BJ (cell line): ENCODE data around the gene RGS12. TPM values are rescaled to one million over a fixed set of nuclear protein-coding genes. Genes with fewer than 3 reads are reported as not detected.
"Not testable (repeated sequence)": the region's sequence is repeated elsewhere in the genome, so short reads cannot be mapped to it uniquely, and the experiment has no call there.

Experiments
- CTCF ChIA-PET: fragments of 350-600 bp; formaldehyde crosslinking; extraction: SDS; loops from one replicate; lab custom pipeline; 2021; ENCODE audit warnings: antibody characterized with exemption, inconsistent platforms; lab: Yijun Ruan, JAX
- POLR2A ChIA-PET: fragments of 300-600 bp; sonication (Branson Sonifier 250); formaldehyde crosslinking; extraction: SDS; loops from one replicate; lab custom pipeline; 2021; ENCODE audit warnings: antibody characterized with exemption; lab: Charles Lee
- DNase-seq: peaks from one replicate; pipeline ENCODE4 v3.0.0-alpha.2; 2011; ENCODE audit warnings: low read depth
- H3K27me3 ChIP-seq: 2 replicates; pipeline ENCODE4 v1.6.0; 2011; ENCODE audit warnings: low read length; ENCODE audit not compliant: control insufficient read depth, insufficient read depth
- H3K36me3 ChIP-seq: 2 replicates; pipeline ENCODE4 v1.5.1; 2011; ENCODE audit warnings: low read length; ENCODE audit not compliant: control insufficient read depth, insufficient read depth
- H3K4me3 ChIP-seq: 2 replicates; pipeline ENCODE4 v1.5.1; 2011; ENCODE audit warnings: low read depth, mild to moderate bottlenecking, control low read depth, low read length
- polyA plus RNA-seq: library from polyadenylated mRNA; depleted of rRNA; stranded (reverse); fragments of >200 nt; gene quantifications from 2 replicates; pipeline ENCODE4 v1.2.3, GENCODE V29; 2011
- TF ChIP-seq, protein P1 (sequence below): IDR thresholded peaks from 2 replicates; pipeline ENCODE4 v1.5.1; 2011; ENCODE audit warnings: low read depth, mild to moderate bottlenecking, control low read depth, inconsistent platforms, low read length, moderate library complexity; ENCODE audit not compliant: insufficient read depth

Gene RGS12
- polyA plus RNA-seq, 1 experiment = 16.3 TPM

DNA sequence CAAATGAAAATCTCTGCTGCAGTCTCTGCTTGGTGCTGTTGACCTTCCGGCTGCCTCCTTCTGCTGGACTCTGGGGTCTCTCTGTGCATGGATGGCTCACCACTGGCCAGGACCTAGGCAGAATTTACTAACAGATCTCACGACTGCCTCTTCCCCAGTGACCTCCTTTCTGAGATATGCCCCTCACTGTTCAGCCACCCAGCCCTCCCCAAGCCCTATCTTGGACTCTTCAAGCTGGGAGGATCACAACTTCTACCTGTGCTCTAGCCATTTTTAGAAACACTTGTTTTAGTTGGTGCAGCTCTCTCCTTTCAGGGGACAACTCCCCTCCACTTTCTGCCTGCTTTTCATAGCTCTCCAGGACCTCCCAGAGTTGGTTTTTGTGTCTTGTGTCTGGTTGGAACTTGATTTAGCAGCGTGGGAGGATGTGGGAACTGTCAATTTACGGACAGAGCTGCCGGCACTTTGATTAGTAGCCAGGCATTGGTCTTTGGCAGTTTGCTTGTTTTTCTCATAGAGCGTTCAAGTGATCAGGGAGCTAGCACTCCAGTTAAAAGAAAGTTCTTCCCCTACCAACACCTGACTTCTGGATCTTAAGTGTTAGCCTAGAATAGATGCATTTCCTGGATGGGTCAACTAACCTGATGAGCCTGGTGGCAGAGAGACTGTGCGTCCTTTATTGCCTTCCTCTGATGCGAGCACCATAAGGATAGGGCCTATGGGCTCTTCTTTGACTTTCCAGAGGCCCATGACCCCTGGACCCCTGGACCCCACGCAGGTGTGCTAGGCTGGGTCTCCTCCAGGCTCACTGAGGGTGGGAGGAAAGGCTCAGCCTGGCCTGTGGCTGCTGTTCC is 6.5 kb downstream of the RGS12 start:
- Histone ChIP-seq H3K36me3 (no peaks in the 10 kb centered on the region), H3K4me3 (no peak overlapping the region), H3K27me3 (no peaks in the 10 kb centered on the region)
- ChIA-PET CTCF (no interaction called here), POLR2A (no interaction called here)
- DNase-seq = no peak
- TF ChIP-seq, protein P1, sequence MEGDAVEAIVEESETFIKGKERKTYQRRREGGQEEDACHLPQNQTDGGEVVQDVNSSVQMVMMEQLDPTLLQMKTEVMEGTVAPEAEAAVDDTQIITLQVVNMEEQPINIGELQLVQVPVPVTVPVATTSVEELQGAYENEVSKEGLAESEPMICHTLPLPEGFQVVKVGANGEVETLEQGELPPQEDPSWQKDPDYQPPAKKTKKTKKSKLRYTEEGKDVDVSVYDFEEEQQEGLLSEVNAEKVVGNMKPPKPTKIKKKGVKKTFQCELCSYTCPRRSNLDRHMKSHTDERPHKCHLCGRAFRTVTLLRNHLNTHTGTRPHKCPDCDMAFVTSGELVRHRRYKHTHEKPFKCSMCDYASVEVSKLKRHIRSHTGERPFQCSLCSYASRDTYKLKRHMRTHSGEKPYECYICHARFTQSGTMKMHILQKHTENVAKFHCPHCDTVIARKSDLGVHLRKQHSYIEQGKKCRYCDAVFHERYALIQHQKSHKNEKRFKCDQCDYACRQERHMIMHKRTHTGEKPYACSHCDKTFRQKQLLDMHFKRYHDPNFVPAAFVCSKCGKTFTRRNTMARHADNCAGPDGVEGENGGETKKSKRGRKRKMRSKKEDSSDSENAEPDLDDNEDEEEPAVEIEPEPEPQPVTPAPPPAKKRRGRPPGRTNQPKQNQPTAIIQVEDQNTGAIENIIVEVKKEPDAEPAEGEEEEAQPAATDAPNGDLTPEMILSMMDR = no peak

DNA sequence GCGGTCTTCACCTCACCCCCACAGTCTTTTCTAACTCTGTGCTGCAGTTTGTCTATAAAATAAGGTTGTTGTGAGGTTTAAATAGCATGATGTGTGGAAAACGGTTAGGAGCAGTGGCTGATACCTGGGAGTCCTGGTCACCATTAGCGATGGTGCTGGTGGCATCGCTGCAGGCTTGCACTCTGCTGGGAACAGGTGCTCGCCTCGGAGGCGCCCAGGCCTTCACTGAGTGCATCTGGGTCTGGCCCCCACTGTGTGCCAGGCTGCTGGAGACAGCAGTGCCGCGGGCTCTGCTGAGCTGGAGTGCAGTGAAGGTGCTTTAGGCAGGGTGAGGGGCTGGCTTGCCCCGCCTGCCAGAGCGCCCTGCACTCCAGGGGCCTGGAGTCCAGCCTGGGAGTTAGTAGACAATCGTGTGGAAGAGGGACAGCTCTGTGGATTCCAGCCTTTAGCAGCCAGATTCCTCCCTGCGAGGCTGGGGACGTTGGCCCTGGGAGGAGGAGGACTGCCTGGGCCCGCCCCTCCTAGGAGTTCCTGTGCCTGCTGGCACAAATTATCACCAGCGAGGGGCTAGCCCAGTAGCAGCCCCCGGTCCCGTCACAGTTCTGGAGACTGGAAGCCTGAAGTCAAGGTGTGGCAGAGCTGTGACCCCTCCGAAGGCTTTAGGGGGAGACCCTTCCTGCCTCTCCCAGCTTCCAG is 7.3 kb downstream of the RGS12 start:
- TF ChIP-seq, protein P1 = no peak
- ChIA-PET POLR2A (no interaction called here), CTCF (interaction anchor here (0.8 kb wide), 1 partner anchor 21 kb away, joined by 3 read pairs; no protein-coding TSS in a partner anchor)
- DNase-seq = no peak
- H3K27me3 ChIP-seq = no peaks in the 10 kb centered on the region
- no peak overlapping the region for H3K4me3 ChIP-seq
- no peaks in the 10 kb centered on the region for H3K36me3 ChIP-seq

DNA sequence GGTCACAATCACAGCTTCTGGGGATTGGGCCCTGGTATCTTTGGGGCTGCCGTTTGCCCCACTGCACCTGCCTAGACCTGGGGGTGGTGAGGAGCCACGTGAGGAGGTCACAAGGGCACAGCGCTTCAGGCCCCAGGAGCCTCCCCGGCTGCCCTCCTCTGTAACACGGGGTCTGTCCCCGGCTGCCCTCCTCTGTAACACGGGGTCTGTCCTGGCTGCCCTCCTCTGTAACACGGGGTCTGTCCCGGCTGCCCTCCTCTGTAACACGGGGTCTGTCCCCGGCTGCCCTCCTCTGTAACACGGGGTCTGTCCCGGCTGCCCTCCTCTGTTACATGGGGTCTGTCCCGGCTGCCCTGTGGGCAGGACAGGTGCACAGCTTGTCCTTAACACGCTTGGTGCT is 8.1 kb downstream of the RGS12 start:
- POLR2A ChIA-PET, H3K36me3 ChIP-seq, H3K4me3 ChIP-seq, DNase-seq, H3K27me3 ChIP-seq: not testable (repeated sequence)
- CTCF ChIA-PET = interaction anchor here (0.8 kb wide), 1 partner anchor 21 kb away, joined by 3 read pairs; no protein-coding TSS in a partner anchor

DNA sequence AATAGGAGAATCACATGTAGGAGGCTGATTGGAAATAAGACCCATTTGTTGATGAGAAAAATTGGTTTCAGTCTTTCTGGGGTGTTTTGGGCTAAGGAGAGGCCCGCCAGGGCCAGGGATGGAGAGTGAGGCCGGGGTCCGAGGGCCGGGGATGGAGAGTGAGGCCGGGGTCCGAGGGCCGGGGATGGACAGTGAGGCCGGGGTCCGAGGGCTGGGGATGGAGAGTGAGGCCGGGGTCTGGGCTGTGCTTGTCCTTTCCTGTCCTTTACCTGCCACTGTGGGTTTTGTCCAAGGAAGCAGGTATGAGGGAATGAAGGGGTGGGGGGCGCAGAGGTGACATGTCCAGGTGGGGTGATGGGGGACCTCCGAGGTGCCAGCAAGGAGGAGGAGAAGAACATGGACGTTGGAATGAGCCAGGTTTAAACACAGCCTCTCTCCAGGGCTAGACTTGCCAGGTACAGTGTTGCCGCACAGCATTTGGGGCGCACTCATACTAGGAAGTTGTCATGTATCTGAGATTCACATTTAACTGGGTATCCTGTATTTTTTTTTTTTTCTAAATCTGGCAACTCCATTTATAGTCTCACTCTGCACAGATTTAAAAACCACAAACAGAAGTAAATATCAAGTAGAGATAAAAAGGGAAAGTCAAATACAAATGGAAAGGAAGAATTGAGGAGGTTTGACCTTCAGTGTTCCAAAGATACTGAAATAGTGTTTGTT is 8.8 kb downstream of the RGS12 start:
- H3K36me3 ChIP-seq = no peaks in the 10 kb centered on the region
- DNase-seq = no peak
- ChIA-PET CTCF (no interaction called here), POLR2A (no interaction called here)
- H3K27me3 ChIP-seq = no peaks in the 10 kb centered on the region
- TF ChIP-seq, protein P1 = no peak
- H3K4me3 ChIP-seq = no peak overlapping the region

DNA sequence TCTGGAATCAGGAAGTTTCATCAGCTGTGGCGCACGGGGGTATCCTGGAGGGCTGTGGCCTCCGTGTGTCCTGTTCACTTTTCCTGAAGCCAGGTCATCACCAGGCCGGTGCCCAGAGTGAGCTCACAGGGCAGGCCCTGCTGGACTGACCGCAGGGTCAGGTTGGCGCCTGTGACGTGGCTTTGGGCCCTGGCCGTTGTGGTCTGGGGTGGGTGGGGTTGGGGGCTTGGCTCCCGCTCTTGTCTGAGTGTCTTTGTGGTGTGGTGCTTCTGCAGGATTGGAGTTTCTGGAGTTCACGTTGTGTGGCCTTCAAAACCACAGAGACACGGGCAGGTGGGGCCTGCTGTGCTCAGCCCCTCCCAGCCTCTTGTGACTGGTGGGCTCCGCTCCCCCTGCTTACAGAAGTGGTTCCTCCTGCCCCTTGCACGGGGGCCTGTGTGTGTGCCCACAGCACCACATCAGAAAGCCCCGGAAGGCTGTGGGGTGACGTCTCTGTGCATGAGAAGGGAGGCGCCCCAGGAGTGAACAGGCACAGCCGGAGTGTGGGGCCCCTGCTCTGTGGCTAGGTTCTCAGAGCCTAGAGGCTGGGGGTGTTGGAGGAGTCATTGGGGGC is 9.5 kb downstream of the RGS12 start:
- Histone ChIP-seq H3K4me3 (no peak overlapping the region), H3K36me3 (no peaks in the 10 kb centered on the region), H3K27me3 (no peaks in the 10 kb centered on the region)
- TF ChIP-seq, protein P1 = no peak
- ChIA-PET CTCF (no interaction called here), POLR2A (no interaction called here)
- DNase-seq = no peak
